Colon (tissue), 2 donors: ENCODE measurements around the gene CBX6.

Experiments used
- FAIRE-seq: peaks from 2 replicates; lab custom pipeline; 2012; peaks lifted over from hg19 to GRCh38; lab: Jason Lieb, UNC
- donor health status: control.
- donor health status: control.

The CBX6 gene

DNA sequence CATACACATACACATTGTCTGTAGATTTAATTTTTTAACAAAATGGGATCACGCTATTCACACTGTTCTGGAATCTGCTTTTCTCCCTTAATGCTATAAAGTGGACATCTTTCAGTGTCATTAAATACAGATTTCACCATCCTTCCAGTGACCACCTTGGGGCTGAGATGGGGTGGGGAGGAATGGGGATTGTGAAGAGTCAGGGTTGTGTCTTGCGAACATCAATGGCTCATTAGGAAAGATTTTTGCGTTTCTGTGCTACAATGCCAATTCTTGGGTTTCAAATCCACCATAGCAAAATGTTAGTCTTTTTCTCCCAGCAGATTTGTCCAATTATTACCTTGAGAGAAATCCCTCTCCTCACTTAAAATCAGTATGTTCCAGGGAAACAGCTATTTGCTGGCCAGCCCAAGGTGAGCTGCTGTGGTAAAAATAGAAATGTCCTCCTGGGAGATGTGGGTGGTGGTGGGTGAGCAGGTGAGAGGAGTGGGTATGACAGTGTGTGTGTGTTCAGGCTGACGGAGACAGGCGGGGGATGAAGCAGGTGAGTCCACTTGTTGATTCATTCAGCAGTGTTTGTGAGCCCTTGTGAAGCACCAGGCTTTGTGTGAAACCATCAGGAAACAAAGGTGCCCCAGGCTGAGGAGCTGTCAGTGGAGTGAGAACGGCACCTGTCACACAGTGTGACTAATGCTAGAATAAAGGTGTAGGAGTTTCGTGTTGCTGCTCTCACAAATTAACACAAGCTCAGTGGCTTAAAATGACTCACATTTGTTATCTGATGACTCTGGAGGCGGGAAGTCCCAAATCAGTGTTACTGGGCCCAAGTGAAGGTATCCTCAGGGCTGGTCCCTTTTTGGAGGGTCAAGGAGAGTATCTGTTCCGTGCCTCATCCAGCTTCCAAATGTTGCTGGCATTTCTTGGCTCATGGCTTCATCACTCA lies 1.7 kb upstream of the CBX6 start:
- FAIRE-seq = no peak

GRCh38 chr22:38872831-38873248 lies 824 bp upstream of the CBX6 start:
- no peak for FAIRE-seq

DNA sequence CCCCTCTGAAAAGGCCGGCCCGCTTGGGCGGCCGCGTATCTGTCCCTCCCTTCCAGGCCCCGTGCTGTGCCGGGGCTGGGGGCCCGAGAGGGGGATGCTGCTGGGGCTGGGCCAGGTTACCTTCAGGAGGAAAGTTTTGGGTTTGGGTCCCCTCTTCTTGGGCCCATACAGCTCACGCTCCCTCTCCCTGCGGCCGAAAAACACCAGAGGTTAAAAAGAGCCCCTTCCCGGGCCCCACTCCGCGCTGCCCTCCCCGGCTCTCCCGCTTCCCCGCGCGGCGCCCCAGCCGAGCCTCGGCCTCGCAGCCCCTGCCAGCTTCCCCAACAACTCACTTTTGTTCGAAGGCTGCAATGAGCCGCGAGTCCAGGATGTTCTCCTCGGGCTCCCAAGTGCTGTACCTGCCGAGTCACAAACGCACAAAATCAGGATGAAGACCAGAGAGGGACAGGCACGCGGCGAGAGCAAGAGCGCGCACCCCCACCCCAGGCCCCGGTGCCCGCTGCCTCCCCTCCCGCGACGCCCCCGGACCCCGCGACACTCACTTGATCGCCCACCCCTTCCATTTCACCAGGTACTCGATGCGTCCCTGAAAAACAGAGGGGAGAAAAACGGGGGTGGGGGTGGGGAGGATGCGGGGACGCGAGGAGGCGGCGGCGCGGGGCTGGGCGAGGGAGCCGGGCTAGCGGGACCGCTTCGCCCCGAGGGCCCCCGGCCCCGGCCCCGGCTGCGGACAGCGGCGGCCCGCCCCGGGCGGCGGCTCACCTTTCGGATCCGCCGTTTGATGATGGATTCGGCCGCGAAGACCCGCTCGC lies 450 bp downstream of the CBX6 start:
- no peak for FAIRE-seq

DNA sequence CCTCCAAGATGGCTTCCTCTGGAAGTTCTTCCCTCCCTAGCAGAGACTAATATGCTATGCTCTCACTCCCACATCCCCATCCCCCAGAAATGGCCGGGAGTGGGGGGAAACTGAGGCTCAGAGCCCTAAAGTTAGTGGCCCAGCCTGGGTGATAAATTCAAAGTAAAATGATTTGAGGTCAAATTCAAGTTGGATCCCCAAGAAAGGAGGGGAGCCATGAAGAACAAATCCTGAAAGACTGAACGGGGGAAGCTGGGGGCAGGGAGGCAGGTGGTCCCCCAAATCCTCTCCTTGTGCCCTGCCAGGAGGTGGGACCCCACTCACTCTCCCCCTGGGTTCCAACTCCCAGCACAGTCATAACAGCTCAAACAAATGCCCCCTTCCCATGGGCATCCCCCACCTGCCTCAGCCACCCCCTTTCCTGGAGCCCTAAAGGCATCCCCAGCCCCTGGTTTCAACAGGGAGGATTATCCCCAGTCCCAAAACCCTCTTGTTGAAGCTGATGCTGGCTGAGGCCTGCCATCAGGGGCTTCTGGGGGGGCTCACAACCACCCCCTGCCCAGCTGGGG lies 1.1 kb downstream of the CBX6 start:
- no peak for FAIRE-seq

GRCh38 chr22:38870312-38870741 lies 1.7 kb downstream of the CBX6 start:
- FAIRE-seq = no peak

DNA sequence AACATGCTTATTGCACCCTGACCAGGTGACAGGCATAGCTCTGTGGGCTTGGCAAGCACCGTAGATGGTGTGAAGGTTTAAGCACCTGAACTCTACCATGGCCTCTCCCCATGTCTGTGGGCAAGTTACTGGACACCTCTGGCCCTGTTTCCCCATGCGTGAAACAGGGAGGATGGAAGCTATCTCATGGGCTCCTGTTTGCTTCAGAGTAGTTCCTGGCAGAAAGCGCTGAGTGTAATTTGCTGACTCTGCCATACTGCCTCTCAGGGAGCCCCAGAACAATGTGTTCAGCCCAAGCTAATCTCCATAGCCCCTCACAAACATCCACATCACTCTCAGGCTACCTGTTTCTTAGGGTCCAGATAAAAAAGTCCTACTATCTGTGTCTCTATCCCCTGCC lies 2.4 kb downstream of the CBX6 start:
- FAIRE-seq = no peak

DNA sequence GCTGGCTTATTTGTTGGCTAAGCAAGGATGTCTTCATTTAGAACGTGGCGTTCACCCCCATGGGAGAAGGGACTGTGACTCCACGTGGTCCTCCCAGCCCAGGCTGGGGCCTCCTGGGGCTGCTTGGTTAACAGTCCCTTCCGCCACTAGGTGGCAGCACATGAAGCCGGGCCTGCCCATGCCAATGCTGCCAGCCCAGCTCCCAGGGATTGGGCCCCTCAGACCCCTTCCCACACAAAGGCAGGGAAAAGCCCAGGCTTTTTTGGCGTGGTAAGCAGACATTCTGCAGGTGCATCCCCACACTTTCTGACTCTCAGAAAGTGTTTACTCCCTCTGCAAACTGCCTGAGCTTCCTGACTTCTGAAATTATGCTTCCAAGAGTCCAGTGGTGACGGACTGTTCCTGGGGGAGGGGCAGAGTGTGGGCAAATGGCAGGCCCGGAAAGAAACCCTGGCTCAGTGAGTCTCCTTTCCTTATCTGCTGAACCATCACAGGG lies 3.1 kb downstream of the CBX6 start:
- FAIRE-seq = no peak

GRCh38 chr22:38868286-38868721 lies 3.7 kb downstream of the CBX6 start:
- no peak for FAIRE-seq

GRCh38 chr22:38867471-38868285 lies 4.3 kb downstream of the CBX6 start:
- no peak for FAIRE-seq

GRCh38 chr22:38867124-38867455 lies 4.9 kb downstream of the CBX6 start:
- FAIRE-seq = no peak

GRCh38 chr22:38866399-38867123 lies 5.5 kb downstream of the CBX6 start:
- FAIRE-seq = no peak

DNA sequence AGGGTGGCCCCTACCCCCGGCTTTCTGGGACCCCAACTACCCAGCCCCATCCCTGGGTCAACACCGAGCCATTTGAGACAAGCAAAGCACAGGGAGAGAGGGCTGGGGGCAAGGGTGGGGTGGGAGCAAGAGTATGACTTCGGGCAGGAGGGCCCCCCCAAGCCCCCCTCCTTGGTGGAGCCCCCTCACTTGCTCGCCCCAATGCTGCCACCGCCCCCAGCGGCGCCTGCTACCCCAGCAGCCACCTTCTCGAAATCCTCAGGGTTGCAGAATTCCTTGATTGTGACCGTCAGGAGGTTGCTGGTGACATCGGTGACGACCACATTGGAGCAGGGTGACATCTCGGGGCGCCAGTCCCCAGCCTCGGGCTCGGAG lies 6.0 kb downstream of the CBX6 start:
- FAIRE-seq = no peak

DNA sequence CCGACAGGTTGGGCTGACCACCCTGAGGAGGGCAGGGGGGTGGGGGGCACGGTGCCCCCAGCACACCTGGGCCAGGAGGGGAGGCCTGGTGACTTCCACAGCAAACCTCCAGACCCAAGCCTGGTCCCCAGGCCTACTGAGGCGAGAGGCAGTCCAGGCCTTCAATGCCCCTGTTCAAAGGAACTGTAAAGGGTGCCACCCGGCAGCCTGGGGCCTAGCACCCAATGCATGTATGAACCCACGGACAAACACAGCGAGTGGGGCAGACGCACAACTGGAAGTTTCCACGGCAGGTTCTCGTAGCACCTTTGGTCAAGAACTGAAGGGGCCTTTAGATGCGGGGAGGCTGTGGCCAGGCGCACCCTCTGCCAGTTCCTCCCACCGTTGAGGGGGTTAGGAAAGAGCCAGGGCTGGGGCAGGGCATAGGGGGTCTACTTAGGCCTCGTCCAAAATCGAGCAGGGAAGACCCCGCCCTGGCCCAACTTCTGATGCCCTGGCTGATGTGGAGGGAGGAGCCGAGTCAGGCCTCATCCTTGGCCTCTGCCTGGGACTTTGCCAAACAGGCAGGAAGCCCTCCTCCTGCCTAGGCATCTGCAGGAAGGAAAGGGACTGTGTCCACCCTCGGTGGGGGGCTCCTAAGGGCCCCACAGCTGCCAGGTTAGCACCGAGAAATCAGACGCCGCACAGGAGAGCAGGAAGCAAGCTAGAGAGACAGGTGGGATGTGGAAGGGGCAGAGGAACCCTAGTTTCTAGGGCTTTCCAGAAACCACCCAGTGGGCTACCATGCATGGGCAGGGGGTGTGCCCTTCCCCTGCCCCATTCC lies 6.6 kb downstream of the CBX6 start:
- FAIRE-seq = no peak

- FAIRE-seq = no peak
Observed at GRCh38 chr22:38864361-38865191, 7.4 kb downstream of the CBX6 start.

- no peak for FAIRE-seq
Observed at GRCh38 chr22:38863531-38864131, 8.4 kb downstream of the CBX6 start.

DNA sequence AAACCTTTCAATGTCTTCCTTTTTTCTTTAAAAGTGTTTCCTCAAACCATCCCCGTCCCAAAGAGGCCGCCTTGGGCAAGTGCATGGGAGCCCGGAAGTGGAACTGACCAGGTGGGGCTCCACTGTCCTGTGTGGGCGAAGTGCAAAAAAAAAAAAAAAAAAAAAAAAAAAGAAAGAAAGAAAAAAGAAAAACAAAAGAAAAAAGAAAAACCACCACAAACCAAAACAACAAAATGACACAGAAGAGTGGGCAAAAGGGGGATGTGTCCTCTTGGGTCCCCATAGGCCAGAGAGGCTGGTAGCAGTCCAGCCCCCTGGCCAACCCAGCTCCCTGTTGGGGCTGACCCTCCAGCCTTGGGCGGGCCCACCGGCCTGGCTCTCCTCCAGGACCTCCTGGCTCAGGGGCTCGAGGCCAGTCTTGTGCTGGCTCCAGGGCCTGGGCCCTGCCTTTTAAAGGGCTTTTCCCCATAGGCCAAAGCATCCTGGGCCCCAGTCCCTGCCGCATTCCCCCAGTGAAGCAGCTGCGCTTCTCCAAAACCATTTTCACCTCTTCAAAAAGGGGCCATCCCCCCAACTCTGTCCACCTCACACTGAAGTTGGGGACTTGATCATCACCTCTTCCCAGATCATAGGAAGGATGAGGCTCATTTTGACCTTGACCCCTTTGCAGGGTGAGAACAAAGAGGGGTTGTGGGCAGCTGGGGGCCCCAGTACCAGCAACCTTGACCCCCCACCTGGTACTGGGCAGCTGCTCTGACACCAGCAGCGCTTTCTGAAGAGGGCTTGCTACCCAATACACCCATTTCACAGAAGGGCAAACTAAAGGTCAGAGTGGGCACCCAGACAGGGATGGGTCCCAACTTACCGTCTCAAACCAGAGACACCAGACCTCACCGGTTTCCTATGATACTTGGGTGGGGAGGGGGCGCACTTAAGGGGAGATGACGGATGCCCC lies 9.4 kb downstream of the CBX6 start:
- no peak for FAIRE-seq

DNA sequence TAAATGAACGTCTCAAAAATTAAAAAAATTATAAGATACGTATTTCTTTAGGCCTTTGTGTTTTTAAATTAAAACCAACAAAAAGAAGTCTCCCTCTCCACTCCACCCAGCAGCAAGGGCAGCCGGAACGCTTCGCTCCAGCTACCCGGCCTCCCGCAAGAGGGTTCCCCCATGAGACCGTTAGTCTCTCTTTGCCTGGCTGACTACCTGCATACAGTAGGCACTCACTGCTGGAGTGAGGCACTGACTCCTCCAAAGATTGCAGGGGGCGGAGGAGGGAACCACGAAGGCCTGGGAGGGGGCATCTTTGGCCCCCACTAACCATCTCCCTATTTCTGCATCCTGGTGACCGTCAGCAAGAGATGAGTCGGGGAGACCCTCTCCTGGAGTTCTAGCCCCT lies 10.1 kb downstream of the CBX6 start:
- FAIRE-seq = no peak
